GM12878 (cell line): Measurements from ENCODE around the gene SSU72. TPM values are rescaled to one million over a fixed set of nuclear protein-coding genes. Genes with fewer than 3 reads are reported as not detected.

Source experiments
- ATAC-seq: fragments of 200-7000 bp; cut with Tn5 transposase; 3 replicates; pipeline ENCODE4 v1.9.1; 2020; ENCODE audit warnings: mild to moderate bottlenecking, moderate library complexity
- BruUV-seq: library from RNA; stranded (reverse); fragments of 400-500 nt; replicated peaks from 2 replicates; lab custom pipeline; 2021; lab: Mats Ljungman, UMichigan
- CTCF ChIA-PET: fragments of 300-600 bp; sonication (Branson Sonifier 250); formaldehyde crosslinking; extraction: SDS; loops from one replicate; lab custom pipeline; 2021; ENCODE audit warnings: inconsistent platforms; lab: Yijun Ruan, JAX
- POLR2A ChIA-PET: fragments of 350-600 bp; formaldehyde crosslinking; extraction: SDS; loops from one replicate; lab custom pipeline; 2021; ENCODE audit warnings: inconsistent platforms; lab: Charles Lee
- RAD21 ChIA-PET: fragments of 300-600 bp; sonication (Branson Sonifier 250); formaldehyde crosslinking; loops from one replicate; lab custom pipeline; 2023; ENCODE audit warnings: antibody characterized with exemption; ENCODE audit not compliant: unreplicated experiment; lab: Charles Lee
- SMC1A ChIA-PET: fragments of 300-600 bp; sonication (Branson Sonifier 250); formaldehyde crosslinking; loops from one replicate; lab custom pipeline; 2023; ENCODE audit not compliant: unreplicated experiment, uncharacterized antibody; lab: Charles Lee
- DNase-seq: peaks from one replicate; pipeline ENCODE4 v3.0.0-alpha.2; 2011; ENCODE audit warnings: low read depth, low spot score
- FAIRE-seq: peaks from 3 replicates; lab custom pipeline; 2011; peaks lifted over from hg19 to GRCh38; lab: Jason Lieb, UNC
- H2AFZ ChIP-seq: 2 replicates; pipeline ENCODE4 v1.6.0; 2011; ENCODE audit warnings: low read depth, low read length, control low read depth; ENCODE audit not compliant: control insufficient read depth
- H3K27ac ChIP-seq: 2 replicates; pipeline ENCODE4 v1.5.1; 2011; ENCODE audit warnings: control low read depth; ENCODE audit not compliant: control insufficient read depth, insufficient read depth
- H3K27me3 ChIP-seq, 2 experiments: replicated peaks in 1 of 2; 2 replicates each; pipeline versions ENCODE4 v1.6.0 to v1.6.1; 2011; ENCODE audit warnings: low read length in 1 of 2; ENCODE audit not compliant: control insufficient read depth in 2 of 2, insufficient read depth in 2 of 2
- H3K36me3 ChIP-seq, 2 experiments: 2 replicates each; pipeline ENCODE4 v1.5.1; 2011; ENCODE audit warnings: low read length in 1 of 2; ENCODE audit not compliant: control insufficient read depth in 2 of 2, insufficient read depth in 2 of 2
- H3K4me1 ChIP-seq: 2 replicates; pipeline ENCODE4 v1.6.1; 2011; ENCODE audit warnings: mild to moderate bottlenecking, low read length, moderate library complexity, mixed read lengths; ENCODE audit not compliant: control insufficient read depth, insufficient read depth
- H3K4me2 ChIP-seq: 2 replicates; pipeline ENCODE4 v1.6.0; 2011; ENCODE audit warnings: control low read depth; ENCODE audit not compliant: control insufficient read depth, insufficient read depth
- H3K4me3 ChIP-seq: fragments of 200-600 bp; sonication (generic); 2 replicates; pipeline ENCODE4 v1.5.1; 2016
- H3K79me2 ChIP-seq: 2 replicates; pipeline ENCODE4 v1.6.0; 2011; ENCODE audit warnings: low read length; ENCODE audit not compliant: control insufficient read depth, insufficient read depth
- H3K9ac ChIP-seq: 2 replicates; pipeline ENCODE4 v1.8.0; 2011; ENCODE audit warnings: low read length, control low read depth, mixed read lengths; ENCODE audit not compliant: control insufficient read depth, insufficient read depth
- H3K9me3 ChIP-seq: replicated peaks from 3 replicates; pipeline ENCODE4 v1.5.1; 2011; ENCODE audit warnings: mild to moderate bottlenecking, low read length; ENCODE audit not compliant: control insufficient read depth, insufficient read depth
- H4K20me1 ChIP-seq: 2 replicates; pipeline ENCODE4 v1.6.0; 2011; ENCODE audit not compliant: control insufficient read depth, insufficient read depth
- ATF3 ChIP-seq: IDR thresholded peaks from 2 replicates; pipeline ENCODE4 v1.6.1; 2011; ENCODE audit warnings: low read depth, mild to moderate bottlenecking, low read length, moderate library complexity, borderline replicate concordance; ENCODE audit errors: extremely low read depth
- BCL3 ChIP-seq: IDR thresholded peaks from 2 replicates; pipeline ENCODE4 v1.6.1; 2011; ENCODE audit warnings: borderline replicate concordance, low read depth, mild to moderate bottlenecking, moderate library complexity, low read length; ENCODE audit not compliant: insufficient read depth, poor library complexity, severe bottlenecking
- BMI1 ChIP-seq: fragments of 450-650 bp; IDR thresholded peaks from 2 replicates; pipeline ENCODE4 v1.6.1; 2016; ENCODE audit warnings: mild to moderate bottlenecking, moderate library complexity, borderline replicate concordance
- CBX3 ChIP-seq: fragments of 200-600 bp; sonication (generic); IDR thresholded peaks from 2 replicates; pipeline ENCODE4 v1.6.1; 2016; ENCODE audit warnings: low read depth, borderline replicate concordance
- CEBPB ChIP-seq, 2 experiments: fragments of 150-350 bp in 1 of 2; IDR thresholded peaks; 2 replicates each; pipeline ENCODE4 v1.6.1; 2012 to 2014; ENCODE audit warnings: low read depth in 2 of 2, low read length in 2 of 2, borderline replicate concordance in 1 of 2, inconsistent platforms in 1 of 2
- IRF3 ChIP-seq: fragments of 450-650 bp; IDR thresholded peaks from 2 replicates; pipeline ENCODE4 v1.6.1; 2014; ENCODE audit warnings: mild to moderate bottlenecking
- PAX5 ChIP-seq: IDR thresholded peaks from 2 replicates; pipeline ENCODE4 v1.6.1; 2011; ENCODE audit warnings: low read depth, low read length, borderline replicate concordance
- PKNOX1 ChIP-seq: fragments of 450-650 bp; IDR thresholded peaks from 2 replicates; pipeline ENCODE4 v1.6.1; 2016; ENCODE audit warnings: mild to moderate bottlenecking
- PML ChIP-seq: IDR thresholded peaks from 2 replicates; pipeline ENCODE4 v1.6.1; 2012; ENCODE audit warnings: low read length, inconsistent platforms
- POLR2A ChIP-seq: IDR thresholded peaks from 2 replicates; pipeline ENCODE4 v1.6.1; 2011; ENCODE audit warnings: low read depth, mild to moderate bottlenecking, low read length
- RAD21 ChIP-seq: IDR thresholded peaks from 2 replicates; pipeline ENCODE4 v1.6.1; 2011; ENCODE audit warnings: mild to moderate bottlenecking, low read depth, low read length, moderate library complexity; ENCODE audit not compliant: insufficient read depth
- SIX5 ChIP-seq: IDR thresholded peaks from 2 replicates; pipeline ENCODE4 v1.6.1; 2011; ENCODE audit warnings: mild to moderate bottlenecking, low read depth, low read length, moderate library complexity; ENCODE audit not compliant: severe bottlenecking
- ZNF274 ChIP-seq: IDR thresholded peaks from one replicate; pipeline ENCODE4 v1.8.0; 2011; ENCODE audit not compliant: insufficient read length, insufficient read depth
- ZSCAN29 ChIP-seq: fragments of 450-650 bp; IDR thresholded peaks from 2 replicates; pipeline ENCODE4 v1.6.1; 2017; ENCODE audit warnings: mild to moderate bottlenecking, moderate library complexity
- WGBS: methylation state at CpG from one replicate; pipeline ENCODE4 v1.1.6; 2016; ENCODE audit warnings: low lambda C conversion rate; ENCODE audit not compliant: insufficient replicate concordance, insufficient coverage; ENCODE audit errors: missing lambda C conversion rate; 5-methylcytosine and 5-hydroxymethylcytosine counted together
- in situ Hi-C: fragments of 300-500 bp; cut with MboI; formaldehyde crosslinking; loops from 9 replicates; pipeline ENCODE4 v1.14.3; 2018; ENCODE audit warnings: mixed read lengths
- intact Hi-C: fragments of 100-400 bp; cut with micrococcal nuclease; formaldehyde crosslinking; loops from one replicate; pipeline ENCODE4 v1.14.2; 2022; ENCODE audit not compliant: unreplicated experiment
- polyA plus RNA-seq, 11 experiments: library from polyadenylated mRNA; depleted of rRNA in 4 of 11; unstranded in 6 of 11; stranded (reverse) in 5 of 11; fragments of >200 nt; fragmentation: Nextera tagmentation in 4 of 11; fragmentation: Illumina TruSeq in 1 of 11; extraction: Ambion mirVana in 4 of 11; extraction: Trizol in 1 of 11; gene quantifications; 1 replicate in 1 of 11; 2 replicates in 10 of 11; pipeline versions ENCODE4 v1.2.1 to v1.2.3, GENCODE V29; 2011 to 2016; ENCODE audit warnings: inconsistent platforms in 2 of 11, missing spikeins in 2 of 11, low read depth in 1 of 11
- total RNA-seq, 4 experiments: library from RNA; depleted of rRNA in 3 of 4; stranded (reverse); fragments of >200 nt in 3 of 4; fragmentation: Illumina TruSeq in 1 of 4; extraction: Trizol in 1 of 4; gene quantifications; 2 replicates each; pipeline versions ENCODE4 v1.2.1 to v1.2.3, GENCODE V29; 2013 to 2021

SSU72 gene
- total and polyA plus RNA-seq, 10 of the 15 experiments (the other 5 are each of a cell fraction or from before 2014, with no cell fraction given), result 28.6 to 172 (median 67.7) TPM

GRCh38 chr1:1539310-1540089 is 35.2 kb downstream of the SSU72 start:
- Histone ChIP-seq H3K4me1 (no peaks in the 10 kb centered on the region), H3K9me3 (no peaks in the 10 kb centered on the region), H3K27ac (no peak overlapping the region), H3K36me3 (no peaks in the 10 kb centered on the region; a peak in 2 of 4 replicates), H2AFZ (no peak overlapping the region)
- POLR2A ChIA-PET, result no interaction called here
- no peak for FAIRE-seq
- TF ChIP-seq PAX5, result 0 out of 2 replicates have a peak, but pooled peaks have one; percentile 26
- no peak for TF ChIP-seq BCL3
- no peak for TF ChIP-seq PML
- TF ChIP-seq, all 136 proteins: peak for 1
- no peak for DNase-seq
- H3K4me3 ChIP-seq, result no peak overlapping the region
- intact Hi-C loops (no loop called here), in situ Hi-C loops (no loop called here)
- H3K27me3 ChIP-seq, result no peaks in the 10 kb centered on the region
- H3K79me2 ChIP-seq, result no peaks in the 10 kb centered on the region
- no TSS peak for BruUV-seq
- ChIA-PET RAD21 (no interaction called here), CTCF (no interaction called here), SMC1A (no interaction called here)
- no peaks in the 10 kb centered on the region for H4K20me1 ChIP-seq
- no peak overlapping the region for H3K4me2 ChIP-seq
- WGBS, result 23% methylated on average over 25 of the region's 66 CpGs
- H3K9ac ChIP-seq, result no peak overlapping the region
- no peak for ATAC-seq

GRCh38 chr1:1538989-1539309 is 35.7 kb downstream of the SSU72 start:
- POLR2A ChIA-PET, result no interaction called here
- DNase-seq, result no peak
- SMC1A ChIA-PET, result no interaction called here
- no peaks in the 10 kb centered on the region for H3K79me2 ChIP-seq
- no peak overlapping the region for H3K4me2 ChIP-seq
- H3K4me3 ChIP-seq, result no peak overlapping the region
- no TSS peak for BruUV-seq
- H3K9me3 ChIP-seq, result no peaks in the 10 kb centered on the region
- in situ Hi-C loops (no loop called here), intact Hi-C loops (no loop called here)
- no peak for ATAC-seq
- H2AFZ ChIP-seq, result no peak overlapping the region
- no peaks in the 10 kb centered on the region for H3K4me1 ChIP-seq
- H3K27me3 ChIP-seq, result no peaks in the 10 kb centered on the region
- CTCF ChIA-PET, result no interaction called here
- no peak overlapping the region for H3K27ac ChIP-seq
- FAIRE-seq, result no peak
- H4K20me1 ChIP-seq, result no peaks in the 10 kb centered on the region
- RAD21 ChIA-PET, result no interaction called here
- H3K36me3 ChIP-seq, result no peaks in the 10 kb centered on the region; a peak in 2 of 4 replicates
- no peak overlapping the region for H3K9ac ChIP-seq
- 84% methylated on average over 17 of the region's 18 CpGs for WGBS
- TF ChIP-seq RAD21 (no peak), SIX5 (no peak), POLR2A (no peak), IRF3 (no peak), PKNOX1 (no peak), ZNF274 (no peak), CBX3 (no peak), ZSCAN29 (no peak), BMI1 (no peak), ATF3 (no peak), CEBPB (IDR thresholded peaks at IDR 0.05; ENCODE audit: borderline replicate concordance in 1 of 2, low read depth in 2 of 2, low read length in 2 of 2) (no peak)
